ENCODE measurements around the gene MGAT5. TPM values are rescaled to one million over a fixed set of nuclear protein-coding genes. Genes with fewer than 3 reads are reported as not detected.

MGAT5 gene
- total RNA-seq, 1 experiment from 2014 or later = 22.1 TPM

DNA sequence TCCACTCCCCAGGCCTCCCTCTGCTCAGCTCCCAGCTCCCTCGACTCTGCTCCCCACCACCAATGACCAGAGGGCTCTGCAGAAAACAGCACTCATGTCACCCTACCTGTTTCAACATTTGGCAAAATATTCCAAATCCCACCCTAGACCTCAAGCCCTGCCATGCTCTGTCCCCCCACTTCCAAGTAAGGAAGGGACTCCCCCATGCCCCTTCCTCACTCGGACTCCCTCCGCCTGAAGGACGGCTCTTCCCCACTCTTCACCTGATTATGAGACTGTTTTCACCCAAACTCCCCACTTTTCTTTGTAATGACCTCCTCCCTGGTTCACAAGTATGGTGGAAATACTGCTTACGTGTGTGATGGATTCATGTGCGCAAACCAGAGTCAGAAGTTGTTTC is 208.4 kb downstream of the MGAT5 start:
- intact Hi-C loops (cut with micrococcal nuclease; ENCODE audit: unreplicated experiment) = no loop called here
- Histone ChIP-seq H3K9me3 (no peaks in the 10 kb centered on the region), H3K4me1 (no peaks in the 10 kb centered on the region), H3K36me3 (ENCODE audit: control insufficient read depth, insufficient read depth, low read length) (no peaks in the 10 kb centered on the region), H3K4me3 (ENCODE audit: low read depth, low read length) (no peak overlapping the region), H3K27me3 (replicated peaks; ENCODE audit: control insufficient read depth, insufficient read depth, low read length) (no peaks in the 10 kb centered on the region)
- H3K4me3 Mint-ChIP-seq (ENCODE audit: unreplicated experiment) = no peak overlapping the region
- H3K9me3 Mint-ChIP-seq (ENCODE audit: unreplicated experiment) = no peaks in the 10 kb centered on the region
- TF ChIP-seq, protein P1, sequence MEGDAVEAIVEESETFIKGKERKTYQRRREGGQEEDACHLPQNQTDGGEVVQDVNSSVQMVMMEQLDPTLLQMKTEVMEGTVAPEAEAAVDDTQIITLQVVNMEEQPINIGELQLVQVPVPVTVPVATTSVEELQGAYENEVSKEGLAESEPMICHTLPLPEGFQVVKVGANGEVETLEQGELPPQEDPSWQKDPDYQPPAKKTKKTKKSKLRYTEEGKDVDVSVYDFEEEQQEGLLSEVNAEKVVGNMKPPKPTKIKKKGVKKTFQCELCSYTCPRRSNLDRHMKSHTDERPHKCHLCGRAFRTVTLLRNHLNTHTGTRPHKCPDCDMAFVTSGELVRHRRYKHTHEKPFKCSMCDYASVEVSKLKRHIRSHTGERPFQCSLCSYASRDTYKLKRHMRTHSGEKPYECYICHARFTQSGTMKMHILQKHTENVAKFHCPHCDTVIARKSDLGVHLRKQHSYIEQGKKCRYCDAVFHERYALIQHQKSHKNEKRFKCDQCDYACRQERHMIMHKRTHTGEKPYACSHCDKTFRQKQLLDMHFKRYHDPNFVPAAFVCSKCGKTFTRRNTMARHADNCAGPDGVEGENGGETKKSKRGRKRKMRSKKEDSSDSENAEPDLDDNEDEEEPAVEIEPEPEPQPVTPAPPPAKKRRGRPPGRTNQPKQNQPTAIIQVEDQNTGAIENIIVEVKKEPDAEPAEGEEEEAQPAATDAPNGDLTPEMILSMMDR (IDR thresholded peaks at IDR 0.05; ENCODE audit: insufficient read depth in 1 of 2, low read depth in 1 of 2, low read length in 1 of 2, severe bottlenecking in 1 of 2, unreplicated experiment in 1 of 2) = no peak
- no TSS peak for BruUV-seq (replicated peaks)
- H3K27ac Mint-ChIP-seq (ENCODE audit: unreplicated experiment) = no peak overlapping the region
- H3K27me3 Mint-ChIP-seq (ENCODE audit: insufficient read depth, unreplicated experiment) = no peaks in the 10 kb centered on the region
- ChIA-PET CTCF (no interaction called here), POLR2A (no interaction called here)
- H3K4me1 Mint-ChIP-seq (ENCODE audit: low read depth, unreplicated experiment) = no peaks in the 10 kb centered on the region
- no peak for DNase-seq
- H3K36me3 Mint-ChIP-seq (ENCODE audit: insufficient read depth, unreplicated experiment) = peaks cover 4% of the 10 kb centered on the region

DNA sequence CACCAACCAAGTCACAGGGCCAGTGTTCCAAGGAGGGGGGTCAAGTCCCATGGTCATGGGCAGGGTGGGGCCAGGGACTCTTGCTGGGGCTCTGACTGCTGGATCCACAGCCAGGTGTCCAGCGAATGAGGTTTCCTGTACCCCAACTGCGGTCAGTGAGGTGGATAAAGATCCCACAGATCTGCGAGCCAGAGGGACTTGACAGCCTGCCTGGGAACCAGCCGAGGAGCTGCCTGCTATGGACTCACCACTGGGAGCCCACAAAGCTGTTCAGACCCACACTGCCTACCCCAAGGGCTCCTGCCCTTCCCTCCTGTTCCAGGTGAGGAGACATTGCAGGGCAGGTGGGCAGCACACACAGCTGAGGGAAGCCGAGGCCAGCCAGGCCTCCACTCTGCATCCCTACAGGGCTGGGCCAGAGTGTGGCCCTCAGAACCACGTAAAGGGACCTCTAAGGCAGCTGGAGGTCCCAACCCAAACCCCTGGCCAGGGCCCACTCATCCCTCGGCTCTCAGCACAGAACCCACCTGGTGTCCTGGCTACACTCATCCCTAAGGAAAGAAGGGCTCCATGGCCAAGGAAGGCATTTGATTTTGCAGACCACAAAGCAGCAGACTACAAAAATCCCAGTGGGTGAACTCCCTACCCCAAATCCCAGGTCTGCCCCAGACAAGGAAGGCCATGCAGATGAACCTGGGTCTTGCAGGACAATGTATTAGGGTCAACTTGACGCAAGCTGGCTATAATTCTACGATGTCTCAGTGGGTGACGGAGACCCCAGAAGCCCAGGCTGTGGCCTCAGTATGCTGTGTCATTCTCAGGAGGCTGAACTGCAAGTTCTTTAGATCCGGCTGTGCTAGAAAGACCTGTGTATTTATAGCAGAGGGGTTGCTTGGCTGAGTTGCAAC is 209.2 kb downstream of the MGAT5 start:
- H3K36me3 Mint-ChIP-seq (ENCODE audit: insufficient read depth, unreplicated experiment) = peaks cover 4% of the 10 kb centered on the region
- Histone ChIP-seq H3K27me3 (replicated peaks; ENCODE audit: control insufficient read depth, insufficient read depth, low read length) (no peaks in the 10 kb centered on the region), H3K4me1 (no peaks in the 10 kb centered on the region), H3K36me3 (ENCODE audit: control insufficient read depth, insufficient read depth, low read length) (no peaks in the 10 kb centered on the region), H3K9me3 (no peaks in the 10 kb centered on the region), H3K4me3 (ENCODE audit: low read depth, low read length) (no peak overlapping the region)
- no peaks in the 10 kb centered on the region for H3K9me3 Mint-ChIP-seq (ENCODE audit: unreplicated experiment)
- H3K27me3 Mint-ChIP-seq (ENCODE audit: insufficient read depth, unreplicated experiment) = no peaks in the 10 kb centered on the region
- ChIA-PET CTCF (interaction anchor here (2.9 kb wide), 1 partner anchor 13 kb away, joined by 7 read pairs; no protein-coding TSS in a partner anchor), POLR2A (no interaction called here)
- no peak overlapping the region for H3K27ac Mint-ChIP-seq (ENCODE audit: unreplicated experiment)
- H3K4me3 Mint-ChIP-seq (ENCODE audit: unreplicated experiment) = no peak overlapping the region
- TF ChIP-seq, protein P1 (IDR thresholded peaks at IDR 0.05; ENCODE audit: insufficient read depth in 1 of 2, low read depth in 1 of 2, low read length in 1 of 2, severe bottlenecking in 1 of 2, unreplicated experiment in 1 of 2) = no peak
- DNase-seq = no peak
- intact Hi-C loops (cut with micrococcal nuclease; ENCODE audit: unreplicated experiment) = no loop called here
- BruUV-seq (replicated peaks) = no TSS peak
- H3K4me1 Mint-ChIP-seq (ENCODE audit: low read depth, unreplicated experiment) = no peaks in the 10 kb centered on the region

DNA sequence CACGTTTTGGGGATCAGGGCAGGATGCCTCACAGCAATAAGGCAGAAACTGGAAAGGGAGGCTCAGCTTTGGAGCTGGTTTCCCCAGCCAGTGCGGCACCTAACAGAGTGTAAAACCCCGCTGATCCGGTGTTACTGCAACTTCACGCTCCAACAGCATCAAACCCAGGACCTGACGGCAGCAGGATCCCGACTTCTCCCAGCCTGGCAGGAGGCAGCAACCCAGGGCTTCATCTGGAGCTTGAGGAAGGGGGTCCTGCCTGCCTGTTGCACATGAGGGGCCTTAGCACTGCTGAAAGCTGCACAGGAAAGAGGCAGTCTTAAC is 209.8 kb downstream of the MGAT5 start:
- no TSS peak for BruUV-seq (replicated peaks)
- Histone ChIP-seq H3K4me1 (no peaks in the 10 kb centered on the region), H3K4me3 (ENCODE audit: low read depth, low read length) (no peak overlapping the region), H3K27me3 (replicated peaks; ENCODE audit: control insufficient read depth, insufficient read depth, low read length) (no peaks in the 10 kb centered on the region), H3K9me3 (no peaks in the 10 kb centered on the region), H3K36me3 (ENCODE audit: control insufficient read depth, insufficient read depth, low read length) (no peaks in the 10 kb centered on the region)
- no peak for DNase-seq
- TF ChIP-seq, protein P1 (IDR thresholded peaks at IDR 0.05; ENCODE audit: insufficient read depth in 1 of 2, low read depth in 1 of 2, low read length in 1 of 2, severe bottlenecking in 1 of 2, unreplicated experiment in 1 of 2) = no peak
- Mint-ChIP-seq H3K9me3 (ENCODE audit: unreplicated experiment) (no peaks in the 10 kb centered on the region), H3K27ac (ENCODE audit: unreplicated experiment) (no peak overlapping the region), H3K4me3 (ENCODE audit: unreplicated experiment) (no peak overlapping the region), H3K36me3 (ENCODE audit: insufficient read depth, unreplicated experiment) (peaks cover 4% of the 10 kb centered on the region), H3K4me1 (ENCODE audit: low read depth, unreplicated experiment) (no peaks in the 10 kb centered on the region), H3K27me3 (ENCODE audit: insufficient read depth, unreplicated experiment) (no peaks in the 10 kb centered on the region)
- intact Hi-C loops (cut with micrococcal nuclease; ENCODE audit: unreplicated experiment) = no loop called here
- ChIA-PET CTCF (interaction anchor here (0.9 to 2.9 kb wide), 2 partner anchors 13 to 27 kb away, joined by 3 to 7 read pairs; no protein-coding TSS in a partner anchor), POLR2A (no interaction called here)

Measured in Caco-2 (cell line).